ENCODE results near the gene PTCRA. TPM values are rescaled to one million over a fixed set of nuclear protein-coding genes. Genes with fewer than 3 reads are reported as not detected.
"Not testable (repeated sequence)": the region's sequence is repeated elsewhere in the genome, so short reads cannot be mapped to it uniquely, and the experiment has no call there.

PTCRA gene
- not detected for total RNA-seq

- ATAC-seq (ENCODE audit: low read depth) (peak; percentile 26), DNase-seq (no peak)
- Mint-ChIP-seq H3K9me3 (no peaks in the 10 kb centered on the region), H3K4me3 (no peak within 1 kb of the TSS), H3K27me3 (peaks cover 18% of the 10 kb centered on the region), H3K4me1 (peaks cover 3% of the 10 kb centered on the region), H3K36me3 (no peaks in the 10 kb centered on the region), H3K27ac (no peak within 1 kb of the TSS)
- POLR2A ChIA-PET = interaction anchor here (3.9 kb wide), 1 partner anchor 14 kb away, joined by 15 read pairs; the partner anchor contains the start of gene CNPY3
Measured at GRCh38 chr6:42915732-42916131, at the start of gene PTCRA. TSS of gene PTCRA (plus strand) at chr6:42916053. CDS start at chr6:42916070, 17 bp downstream.

- H3K36me3 Mint-ChIP-seq = no peaks in the 10 kb centered on the region
Measured at GRCh38 chr6:42870145-42870936, 45.5 kb upstream of the PTCRA start.

GRCh38 chr6:42871711-42872110 lies 44.1 kb upstream of the PTCRA start:
- Mint-ChIP-seq H3K4me1 (no peaks in the 10 kb centered on the region), H3K4me3 (no peak overlapping the region), H3K27ac (no peak overlapping the region), H3K27me3 (no peaks in the 10 kb centered on the region), H3K9me3 (no peaks in the 10 kb centered on the region), H3K36me3 (no peaks in the 10 kb centered on the region)
- DNase-seq (no peak), ATAC-seq (ENCODE audit: low read depth) (no peak)
- POLR2A ChIA-PET = interaction anchor here (0.7 to 1.2 kb wide), 2 partner anchors 97 to 125 kb away, joined by 3 to 9 read pairs; no protein-coding TSS in a partner anchor

More at GRCh38 chr6:42870145-42870936, 45.5 kb upstream of the PTCRA start:
- Mint-ChIP-seq H3K27ac (no peak overlapping the region), H3K27me3 (no peaks in the 10 kb centered on the region), H3K4me3 (no peak overlapping the region), H3K9me3 (no peaks in the 10 kb centered on the region), H3K4me1 (no peaks in the 10 kb centered on the region)
- ATAC-seq (ENCODE audit: low read depth) = no peak
- no peak for DNase-seq
- POLR2A ChIA-PET = no interaction called here

GRCh38 chr6:42873313-42873712 lies 42.5 kb upstream of the PTCRA start:
- DNase-seq = no peak
- Mint-ChIP-seq H3K36me3 (no peaks in the 10 kb centered on the region), H3K27ac (no peak overlapping the region), H3K9me3 (no peaks in the 10 kb centered on the region), H3K4me1 (peaks cover 2% of the 10 kb centered on the region), H3K27me3 (no peaks in the 10 kb centered on the region), H3K4me3 (no peak overlapping the region)
- POLR2A ChIA-PET = no interaction called here
- no peak for ATAC-seq (ENCODE audit: low read depth)

- no peaks in the 10 kb centered on the region for H3K9me3 Mint-ChIP-seq
- no peak overlapping the region for H3K4me3 Mint-ChIP-seq
- POLR2A ChIA-PET = interaction anchor here (0.7 to 2.7 kb wide), 4 partner anchors 13 to 131 kb away, joined by 3 to 44 read pairs (median 4); partner anchors contain the start of genes BICRAL and TBCC
- DNase-seq (no peak), ATAC-seq (ENCODE audit: low read depth) (no peak)
- no peaks in the 10 kb centered on the region for H3K27me3 Mint-ChIP-seq
- H3K4me1 Mint-ChIP-seq = peaks cover 4% of the 10 kb centered on the region
- H3K27ac Mint-ChIP-seq = no peak overlapping the region
- H3K36me3 Mint-ChIP-seq = peaks cover 2% of the 10 kb centered on the region
Measured at GRCh38 chr6:42877695-42878094, 38.2 kb upstream of the PTCRA start.

GRCh38 chr6:42879372-42880239 lies 36.2 kb upstream of the PTCRA start, which contains the start of gene RPL7L1:
TSS of gene RPL7L1 (plus strand) at chr6:42879616. CDS start at chr6:42879911, 295 bp downstream.
- DNase-seq (peak; percentile 82), ATAC-seq (ENCODE audit: low read depth) (peak; percentile 97)
- POLR2A ChIA-PET = interaction anchor here (0.5 to 4.0 kb wide), 19 partner anchors 10 to 715 kb away, joined by 3 to 44 read pairs (median 5); partner anchors contain the start of genes BICRAL, CNPY3, PPP2R5D and SRF
- H3K9me3 Mint-ChIP-seq = no peaks in the 10 kb centered on the region
- H3K27ac Mint-ChIP-seq = peak within 1 kb of the TSS; percentile 96
- no peaks in the 10 kb centered on the region for H3K27me3 Mint-ChIP-seq
- peak within 1 kb of the TSS; percentile 91 for H3K4me3 Mint-ChIP-seq
- H3K36me3 Mint-ChIP-seq = peaks cover 9% of the 10 kb centered on the region
- peaks cover 12% of the 10 kb centered on the region for H3K4me1 Mint-ChIP-seq

GRCh38 chr6:42880240-42880817 lies 35.5 kb upstream of the PTCRA start:
- not testable (repeated sequence) for H3K9me3 Mint-ChIP-seq; H3K27me3 Mint-ChIP-seq; ATAC-seq (ENCODE audit: low read depth); DNase-seq
- POLR2A ChIA-PET = interaction anchor here (1.0 to 4.0 kb wide), 11 partner anchors 10 to 316 kb away, joined by 3 to 44 read pairs (median 6); partner anchors contain the start of genes BICRAL, CNPY3, PPP2R5D and TBCC
- Mint-ChIP-seq H3K27ac (peak overlapping the region; percentile 96), H3K36me3 (peaks cover 12% of the 10 kb centered on the region), H3K4me1 (peaks cover 14% of the 10 kb centered on the region), H3K4me3 (peak overlapping the region; percentile 91)

GRCh38 chr6:42880871-42881270 lies 35.0 kb upstream of the PTCRA start:
- not testable (repeated sequence) for ATAC-seq (ENCODE audit: low read depth); H3K27me3 Mint-ChIP-seq; DNase-seq; H3K9me3 Mint-ChIP-seq
- Mint-ChIP-seq H3K4me1 (peaks cover 14% of the 10 kb centered on the region), H3K36me3 (peaks cover 14% of the 10 kb centered on the region), H3K27ac (peak overlapping the region; percentile 96), H3K4me3 (peak overlapping the region; percentile 91)
- POLR2A ChIA-PET = interaction anchor here (1.2 to 4.0 kb wide), 4 partner anchors 9 to 135 kb away, joined by 5 to 37 read pairs (median 9); partner anchors contain the start of genes BICRAL and TBCC

- POLR2A ChIA-PET = interaction anchor here (0.5 to 0.9 kb wide), 2 partner anchors 138 to 269 kb away, joined by 3 to 5 read pairs; no protein-coding TSS in a partner anchor
- H3K27me3 Mint-ChIP-seq = no peaks in the 10 kb centered on the region
- H3K4me3 Mint-ChIP-seq = no peak overlapping the region
- DNase-seq = no peak
- peaks cover 23% of the 10 kb centered on the region for H3K4me1 Mint-ChIP-seq
- no peak overlapping the region for H3K27ac Mint-ChIP-seq
- ATAC-seq (ENCODE audit: low read depth) = no peak
- peaks cover 17% of the 10 kb centered on the region for H3K36me3 Mint-ChIP-seq
- no peaks in the 10 kb centered on the region for H3K9me3 Mint-ChIP-seq
Measured at GRCh38 chr6:42885702-42886101, 30.2 kb upstream of the PTCRA start.

- H3K9me3 Mint-ChIP-seq; H3K27me3 Mint-ChIP-seq; DNase-seq; H3K4me3 Mint-ChIP-seq; POLR2A ChIA-PET; H3K27ac Mint-ChIP-seq; ATAC-seq (ENCODE audit: low read depth): not testable (repeated sequence)
- H3K4me1 Mint-ChIP-seq = peaks cover 26% of the 10 kb centered on the region
- H3K36me3 Mint-ChIP-seq = peaks cover 17% of the 10 kb centered on the region
Measured at GRCh38 chr6:42888201-42888600, 27.7 kb upstream of the PTCRA start.

GRCh38 chr6:42889815-42890214 lies 26.0 kb upstream of the PTCRA start:
- peaks cover 26% of the 10 kb centered on the region for H3K4me1 Mint-ChIP-seq
- H3K9me3 Mint-ChIP-seq = no peaks in the 10 kb centered on the region
- POLR2A ChIA-PET = interaction anchor here (0.6 to 3.2 kb wide), 10 partner anchors 9 to 214 kb away, joined by 4 to 37 read pairs (median 8); partner anchors contain the start of genes BICRAL, CNPY3, RPL7L1 and RRP36
- DNase-seq = no peak
- H3K36me3 Mint-ChIP-seq = peaks cover 9% of the 10 kb centered on the region
- peak overlapping the region; percentile 97 for H3K27ac Mint-ChIP-seq
- peak overlapping the region; percentile 89 for H3K4me3 Mint-ChIP-seq
- no peak for ATAC-seq (ENCODE audit: low read depth)
- no peaks in the 10 kb centered on the region for H3K27me3 Mint-ChIP-seq

- peak; percentile 88 for DNase-seq
- Mint-ChIP-seq H3K36me3 (peaks cover 7% of the 10 kb centered on the region), H3K4me1 (peaks cover 26% of the 10 kb centered on the region), H3K27me3 (no peaks in the 10 kb centered on the region), H3K9me3 (no peaks in the 10 kb centered on the region), H3K4me3 (peak overlapping the region; percentile 89), H3K27ac (peak overlapping the region; percentile 97)
- ATAC-seq (ENCODE audit: low read depth) = peak; percentile 94
- POLR2A ChIA-PET = interaction anchor here (0.6 to 3.2 kb wide), 17 partner anchors 10 to 284 kb away, joined by 3 to 37 read pairs (median 5); partner anchors contain the start of genes BICRAL, CNPY3, PPP2R5D and RPL7L1
Measured at GRCh38 chr6:42890311-42891198, 25.3 kb upstream of the PTCRA start.

Measured in activated naive CD8-positive, alpha-beta T cell treated with anti-CD3 and anti-CD28 coated beads, Interleukin-2, amount 10 ng/mL, durations not matched to agents 7 days and 5 days (primary cell).